K562 (cell line): ENCODE results near the gene AKNAD1. TPM values are rescaled to one million over a fixed set of nuclear protein-coding genes. Genes with fewer than 3 reads are reported as not detected.

Experiments
- ATAC-seq: fragments of 200-7000 bp; cut with Tn5 transposase; 3 replicates; pipeline ENCODE4 v1.9.1; 2020; ENCODE audit warnings: moderate library complexity
- BruUV-seq: library from RNA; stranded (reverse); fragments of 400-500 nt; replicated peaks from 2 replicates; lab custom pipeline; 2021; lab: Mats Ljungman, UMichigan
- CTCF ChIA-PET: fragments of 300-600 bp; formaldehyde crosslinking; extraction: SDS; loops from one replicate; lab custom pipeline; 2021; ENCODE audit warnings: low intra/inter-chr PET ratio; lab: Yijun Ruan, JAX
- POLR2A ChIA-PET: fragments of 300-600, 350-650 bp; sonication (Branson Sonifier 250); formaldehyde crosslinking; extraction: SDS; loops from one replicate; lab custom pipeline; 2021; ENCODE audit warnings: antibody characterized with exemption, inconsistent platforms; lab: Yijun Ruan, JAX
- DNase-seq, 4 experiments: peaks; one replicate each; pipeline versions ENCODE4 v3.0.0 to v3.0.0-alpha.2; 2011 to 2018; ENCODE audit warnings: low spot score in 3 of 4, mixed read lengths in 3 of 4; ENCODE audit errors: extremely low read depth in 1 of 4
- FAIRE-seq: peaks from 2 replicates; lab custom pipeline; 2011; peaks lifted over from hg19 to GRCh38; lab: Jason Lieb, UNC
- H2AFZ ChIP-seq: 2 replicates; pipeline ENCODE4 v1.6.0; 2011; ENCODE audit warnings: low read depth, low read length, control low read depth, inconsistent platforms
- H3K27ac ChIP-seq: fragments of 200-600 bp; 3 replicates; pipeline ENCODE4 v1.8.0; 2011; ENCODE audit warnings: low read depth, mild to moderate bottlenecking, control low read depth, inconsistent platforms, low read length, moderate library complexity, mixed read lengths; ENCODE audit errors: extremely low read depth
- H3K27me3 ChIP-seq, 2 experiments: fragments of 300-600 bp in 1 of 2; 2 replicates in 1 of 2; 3 replicates in 1 of 2; pipeline versions ENCODE4 v1.6.0 to v1.8.0; 2011; ENCODE audit warnings: inconsistent platforms in 2 of 2, low read length in 2 of 2, mild to moderate bottlenecking in 1 of 2, mixed read lengths in 1 of 2, moderate library complexity in 1 of 2; ENCODE audit not compliant: control insufficient read depth in 2 of 2, insufficient read depth in 2 of 2
- H3K36me3 ChIP-seq: fragments of 300-600 bp; 3 replicates; pipeline ENCODE4 v1.8.0; 2011; ENCODE audit warnings: mild to moderate bottlenecking, low read length, inconsistent platforms; ENCODE audit not compliant: control insufficient read depth, insufficient read depth
- H3K4me1 ChIP-seq, 2 experiments: fragments of 200-600 bp in 1 of 2; replicated peaks in 1 of 2; 2 replicates in 1 of 2; 3 replicates in 1 of 2; pipeline versions ENCODE4 v1.5.1 to v1.8.0; 2011; ENCODE audit warnings: inconsistent platforms in 2 of 2, low read length in 2 of 2, mild to moderate bottlenecking in 1 of 2, mixed read lengths in 1 of 2, moderate library complexity in 1 of 2; ENCODE audit not compliant: control insufficient read depth in 2 of 2, insufficient read depth in 2 of 2
- H3K4me2 ChIP-seq: 2 replicates; pipeline ENCODE4 v1.6.1; 2011; ENCODE audit warnings: low read length, control low read depth, inconsistent platforms, mixed read lengths; ENCODE audit not compliant: insufficient read depth
- H3K4me3 ChIP-seq: fragments of 200-600 bp; sonication (generic), shearing (Covaris generic); 2 replicates; pipeline ENCODE4 v1.5.1; 2016; ENCODE audit warnings: control low read depth, inconsistent platforms
- H3K79me2 ChIP-seq: fragments of 200-600 bp; 3 replicates; pipeline ENCODE4 v1.8.0; 2011; ENCODE audit warnings: low read length, inconsistent platforms; ENCODE audit not compliant: control insufficient read depth, insufficient read depth
- H3K9ac ChIP-seq, 2 experiments: 2 replicates each; pipeline versions ENCODE4 v1.6.0 to v1.6.1; 2011; ENCODE audit warnings: low read depth in 2 of 2, low read length in 2 of 2, control low read depth in 1 of 2, inconsistent platforms in 1 of 2, mild to moderate bottlenecking in 1 of 2, mixed read lengths in 1 of 2; ENCODE audit not compliant: insufficient read depth in 1 of 2
- H3K9me1 ChIP-seq: one replicate; pipeline ENCODE4 v1.6.0; 2011; ENCODE audit warnings: inconsistent platforms, mild to moderate bottlenecking, low read length, moderate library complexity; ENCODE audit not compliant: control insufficient read depth, insufficient read depth
- H3K9me3 ChIP-seq: replicated peaks from 2 replicates; pipeline ENCODE4 v1.5.1; 2011; ENCODE audit warnings: low read depth, low read length, inconsistent platforms; ENCODE audit not compliant: control insufficient read depth, insufficient read depth
- H4K20me1 ChIP-seq: replicated peaks from 2 replicates; pipeline ENCODE4 v1.6.1; 2011; ENCODE audit warnings: low read length, inconsistent platforms, mixed read lengths; ENCODE audit not compliant: control insufficient read depth, insufficient read depth
- NCOA6 ChIP-seq: fragments of 450-650 bp; IDR thresholded peaks from 2 replicates; pipeline ENCODE4 v1.6.1; 2017; ENCODE audit warnings: mild to moderate bottlenecking
- ZBTB33 ChIP-seq: sonication (generic); formaldehyde crosslinking; IDR thresholded peaks from 2 replicates; pipeline ENCODE4 v1.8.1; 2023; ENCODE audit warnings: mild to moderate bottlenecking, missing genetic modification reagents
- WGBS: fragments of 100-300 bp; shearing (Covaris generic); methylation state at CpG from one replicate; pipeline ENCODE4 v1.1.6; 2016; ENCODE audit warnings: low coverage, mixed read lengths; ENCODE audit not compliant: insufficient coverage; ENCODE audit errors: missing lambda C conversion rate; 5-methylcytosine and 5-hydroxymethylcytosine counted together
- in situ Hi-C: fragments of 300-500 bp; cut with MboI; formaldehyde crosslinking; loops from 4 replicates; pipeline ENCODE4 v1.15.0; 2018; ENCODE audit warnings: inconsistent platforms, mixed read lengths
- intact Hi-C: fragments of 100-400 bp; cut with micrococcal nuclease; formaldehyde crosslinking; loops from 2 replicates; pipeline ENCODE4 v1.14.2; 2022
- polyA plus RNA-seq, 8 experiments: library from polyadenylated mRNA; depleted of rRNA in 4 of 8; stranded (reverse) in 5 of 8; unstranded in 3 of 8; fragments of >200 nt; fragmentation: Nextera tagmentation in 2 of 8; fragmentation: Illumina TruSeq in 1 of 8; extraction: Ambion mirVana in 2 of 8; extraction: Trizol in 1 of 8; gene quantifications; 2 replicates each; pipeline versions ENCODE4 v1.2.1 to v1.2.3, GENCODE V29; 2011 to 2014; ENCODE audit warnings: inconsistent platforms in 1 of 8, missing spikeins in 1 of 8
- total RNA-seq, 7 experiments: library from RNA; depleted of rRNA in 6 of 7; stranded (reverse); fragments of >200 nt in 6 of 7; fragmentation: Illumina TruSeq in 2 of 7; extraction: Trizol in 2 of 7; gene quantifications; 2 replicates each; pipeline versions ENCODE4 v1.2.1 to v1.2.3, GENCODE V29; 2011 to 2021; ENCODE audit warnings: low replicate concordance in 1 of 7

Gene AKNAD1
- total and polyA plus RNA-seq, 9 of the 15 experiments (the other 6 are each of a cell fraction or from before 2014, with no cell fraction given) = 0.13 to 0.30 TPM; not detected in 7

DNA sequence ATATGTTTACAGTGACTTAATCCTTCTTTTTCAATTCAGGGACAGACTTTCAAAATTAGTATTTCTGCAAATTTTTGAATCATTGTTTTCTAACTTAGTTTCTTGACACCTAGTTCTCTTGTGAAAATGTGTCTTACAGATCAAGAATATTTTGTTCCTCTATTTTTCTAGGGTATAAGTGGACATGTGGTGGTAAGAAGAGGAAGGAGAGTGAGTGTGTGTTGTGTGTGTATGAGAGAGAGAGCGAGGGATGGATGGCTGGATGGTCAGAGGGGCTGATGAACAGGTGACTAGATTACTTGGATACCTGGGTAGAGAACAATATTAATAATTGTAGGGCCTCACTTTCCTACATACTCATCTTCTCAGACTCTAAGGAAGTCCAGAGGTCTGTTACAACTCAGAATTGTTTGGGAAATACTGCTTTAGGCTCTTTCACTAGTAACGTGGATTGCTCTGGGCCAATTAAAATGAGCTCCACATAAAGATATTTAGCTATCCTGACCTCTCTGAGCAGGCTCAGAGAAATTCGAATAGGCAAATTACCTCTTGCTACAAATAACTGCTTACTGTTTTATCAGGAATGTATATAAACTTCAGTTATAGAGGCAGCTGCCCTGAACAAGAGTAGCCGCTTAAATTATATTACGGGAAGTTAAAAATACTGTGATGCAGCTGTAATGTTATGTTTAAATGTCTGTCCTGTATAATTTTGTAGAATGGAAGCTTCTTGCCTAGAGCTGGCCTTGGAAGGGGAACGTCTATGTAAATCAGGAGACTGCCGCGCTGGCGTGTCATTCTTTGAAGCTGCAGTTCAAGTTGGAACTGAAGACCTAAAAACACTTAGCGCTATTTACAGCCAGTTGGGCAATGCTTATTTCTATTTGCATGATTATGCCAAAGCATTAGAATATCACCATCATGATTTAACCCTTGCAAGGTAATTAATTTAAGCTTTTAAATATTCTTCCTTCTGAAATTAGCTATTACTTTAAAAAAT is 39.6 kb upstream of the AKNAD1 start:
- CTCF ChIA-PET = interaction anchor here (0.7 to 5.1 kb wide), 3 partner anchors 68 to 396 kb away, joined by 4 to 89 read pairs (median 8); a partner anchor contains a TSS
- FAIRE-seq (no peak), DNase-seq (no peak), ATAC-seq (peak; percentile 30; the same call in 2 of the 3 replicates)
- WGBS = 74% methylated on average over 10 of the region's 10 CpGs
- H3K9me1 ChIP-seq = no peaks in the 10 kb centered on the region
- intact Hi-C loops (loop anchor here (5.0 kb wide), 4 partner anchors 249 to 1114 kb away; partner anchors contain the start of gene EEIG2), in situ Hi-C loops (no loop called here)
- H3K79me2 ChIP-seq = no peaks in the 10 kb centered on the region
- H3K4me3 ChIP-seq = no peak overlapping the region
- H4K20me1 ChIP-seq = no peaks in the 10 kb centered on the region
- H3K4me2 ChIP-seq = no peak overlapping the region
- peaks cover 16% of the 10 kb centered on the region for H3K36me3 ChIP-seq
- no peaks in the 10 kb centered on the region for H3K9me3 ChIP-seq
- TF ChIP-seq NCOA6 = no peak
- peak; percentile 24; the same call in 1 of the 2 replicates for TF ChIP-seq ZBTB33
- no peaks in the 10 kb centered on the region for H3K4me1 ChIP-seq
- no peaks in the 10 kb centered on the region for H3K27me3 ChIP-seq
- no peak overlapping the region for H3K9ac ChIP-seq
- no TSS peak for BruUV-seq
- H2AFZ ChIP-seq = no peak overlapping the region
- POLR2A ChIA-PET = interaction anchor here (0.7 to 2.0 kb wide), 3 partner anchors 9 to 189 kb away, joined by 3 to 11 read pairs (median 3); no protein-coding TSS in a partner anchor
- no peak overlapping the region for H3K27ac ChIP-seq
